AG04450 (cell line): ENCODE results near the gene COQ3. TPM values are rescaled to one million over a fixed set of nuclear protein-coding genes. Genes with fewer than 3 reads are reported as not detected.

ENCODE experiments used
- CTCF ChIA-PET: fragments of 300-600, 350-600 bp; formaldehyde crosslinking; extraction: SDS; loops from one replicate; lab custom pipeline; 2022; ENCODE audit warnings: antibody characterized with exemption, inconsistent platforms; lab: Charles Lee
- POLR2A ChIA-PET: fragments of 350-600 bp; formaldehyde crosslinking; extraction: SDS; loops from one replicate; lab custom pipeline; 2021; ENCODE audit warnings: antibody characterized with exemption, inconsistent platforms; lab: Yijun Ruan, JAX
- DNase-seq: peaks from one replicate; pipeline ENCODE4 v3.0.0-alpha.2; 2011; ENCODE audit warnings: low read depth, low spot score
- H3K27ac ChIP-seq: one replicate; pipeline ENCODE4 v1.5.1; 2012; ENCODE audit warnings: low read depth, low read length, control low read depth
- H3K27me3 ChIP-seq: one replicate; pipeline ENCODE4 v1.6.0; 2012; ENCODE audit warnings: low read length; ENCODE audit not compliant: control insufficient read depth, insufficient read depth
- H3K4me3 ChIP-seq: 2 replicates; pipeline ENCODE4 v1.5.1; 2011; ENCODE audit warnings: mild to moderate bottlenecking, low read depth, low read length, control low read depth
- H3K9me3 ChIP-seq: 2 replicates; pipeline ENCODE4 v1.5.1; 2012; ENCODE audit warnings: low read length; ENCODE audit not compliant: control insufficient read depth, insufficient read depth
- polyA plus RNA-seq: library from polyadenylated mRNA; depleted of rRNA; stranded (reverse); fragments of >200 nt; gene quantifications from 2 replicates; pipeline ENCODE4 v1.2.3, GENCODE V29; 2011
- TF ChIP-seq, protein P1 (sequence below): IDR thresholded peaks from 2 replicates; pipeline ENCODE4 v1.5.1; 2011; ENCODE audit warnings: low read depth, low read length, control low read depth, inconsistent platforms

Gene COQ3
- polyA plus RNA-seq, 1 experiment: 11.0 TPM

DNA sequence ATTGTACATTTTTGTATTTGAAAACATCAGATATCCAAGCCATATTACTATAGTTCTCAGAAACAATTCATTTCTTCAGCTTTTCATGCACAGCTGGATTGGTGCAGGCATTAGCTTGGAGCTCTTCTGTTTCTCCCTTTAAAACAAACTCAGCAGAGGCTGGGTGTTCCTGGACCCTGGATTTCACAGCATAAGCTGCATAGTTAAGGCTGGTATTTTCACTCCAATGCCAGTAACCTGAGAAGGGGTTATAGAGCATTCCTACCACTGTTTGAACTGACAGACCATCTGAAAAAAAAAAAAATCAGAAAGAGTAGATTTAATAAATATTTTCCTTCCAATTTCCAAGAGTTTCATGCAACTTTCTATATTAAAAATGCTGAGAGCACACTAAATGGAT is 24.5 kb downstream of the COQ3 start:
- Histone ChIP-seq H3K4me3 (no peak overlapping the region), H3K27me3 (no peaks in the 10 kb centered on the region), H3K27ac (no peak overlapping the region), H3K9me3 (no peaks in the 10 kb centered on the region)
- CTCF ChIA-PET: interaction anchor here (0.7 to 1.7 kb wide), 4 partner anchors 14 to 98 kb away, joined by 3 to 9 read pairs (median 4); no protein-coding TSS in a partner anchor
- POLR2A ChIA-PET: no interaction called here
- TF ChIP-seq, protein P1, sequence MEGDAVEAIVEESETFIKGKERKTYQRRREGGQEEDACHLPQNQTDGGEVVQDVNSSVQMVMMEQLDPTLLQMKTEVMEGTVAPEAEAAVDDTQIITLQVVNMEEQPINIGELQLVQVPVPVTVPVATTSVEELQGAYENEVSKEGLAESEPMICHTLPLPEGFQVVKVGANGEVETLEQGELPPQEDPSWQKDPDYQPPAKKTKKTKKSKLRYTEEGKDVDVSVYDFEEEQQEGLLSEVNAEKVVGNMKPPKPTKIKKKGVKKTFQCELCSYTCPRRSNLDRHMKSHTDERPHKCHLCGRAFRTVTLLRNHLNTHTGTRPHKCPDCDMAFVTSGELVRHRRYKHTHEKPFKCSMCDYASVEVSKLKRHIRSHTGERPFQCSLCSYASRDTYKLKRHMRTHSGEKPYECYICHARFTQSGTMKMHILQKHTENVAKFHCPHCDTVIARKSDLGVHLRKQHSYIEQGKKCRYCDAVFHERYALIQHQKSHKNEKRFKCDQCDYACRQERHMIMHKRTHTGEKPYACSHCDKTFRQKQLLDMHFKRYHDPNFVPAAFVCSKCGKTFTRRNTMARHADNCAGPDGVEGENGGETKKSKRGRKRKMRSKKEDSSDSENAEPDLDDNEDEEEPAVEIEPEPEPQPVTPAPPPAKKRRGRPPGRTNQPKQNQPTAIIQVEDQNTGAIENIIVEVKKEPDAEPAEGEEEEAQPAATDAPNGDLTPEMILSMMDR: no peak
- DNase-seq: no peak

DNA sequence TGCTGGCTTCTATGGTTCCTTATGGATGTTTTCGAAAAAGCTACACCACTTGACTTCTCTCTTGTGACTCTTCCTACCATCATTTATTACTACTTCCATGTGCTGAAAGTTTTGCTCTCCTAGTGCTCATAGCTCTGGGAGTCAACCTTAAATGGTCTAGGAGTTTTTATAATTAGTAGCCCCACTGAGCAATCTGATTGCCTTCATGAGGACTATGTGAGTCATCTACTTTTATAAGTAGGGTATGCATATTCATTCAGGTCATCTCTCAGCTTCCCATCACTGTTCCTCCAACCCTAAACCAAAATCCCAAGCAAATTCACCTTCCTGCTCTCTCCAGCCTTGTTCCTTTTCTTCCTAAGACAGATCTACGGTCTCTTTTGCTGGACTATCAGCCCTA is 27.1 kb downstream of the COQ3 start:
- TF ChIP-seq, protein P1: no peak
- Histone ChIP-seq H3K27ac (no peak overlapping the region), H3K4me3 (no peak overlapping the region), H3K9me3 (no peaks in the 10 kb centered on the region), H3K27me3 (no peaks in the 10 kb centered on the region)
- CTCF ChIA-PET: interaction anchor here (3.4 kb wide), 1 partner anchor 36 kb away, joined by 13 read pairs; no protein-coding TSS in a partner anchor
- POLR2A ChIA-PET: no interaction called here
- no peak for DNase-seq

DNA sequence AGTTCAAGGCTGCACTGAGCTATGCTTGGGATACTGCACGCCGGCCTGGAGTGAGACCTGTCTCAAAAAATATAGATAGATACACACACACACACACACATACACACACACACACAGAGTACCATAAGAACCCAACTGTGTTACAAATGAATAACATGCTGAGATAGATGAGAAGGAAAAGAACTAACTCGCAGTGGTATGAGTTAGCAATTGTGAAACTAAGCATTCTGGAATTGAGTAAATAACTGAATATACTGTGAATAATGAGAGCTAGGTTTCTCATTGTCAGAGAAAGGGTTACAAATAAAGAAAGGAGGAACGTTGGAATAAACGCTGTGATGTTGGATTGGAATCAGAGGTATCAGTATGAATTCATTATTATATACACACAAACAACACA is 30.0 kb downstream of the COQ3 start:
- TF ChIP-seq, protein P1: no peak
- H3K27me3 ChIP-seq: peaks cover 2% of the 10 kb centered on the region
- POLR2A ChIA-PET: no interaction called here
- no peak overlapping the region for H3K4me3 ChIP-seq
- no peaks in the 10 kb centered on the region for H3K9me3 ChIP-seq
- DNase-seq: no peak
- H3K27ac ChIP-seq: no peak overlapping the region
- CTCF ChIA-PET: interaction anchor here (3.4 kb wide), 1 partner anchor 33 kb away, joined by 13 read pairs; no protein-coding TSS in a partner anchor

DNA sequence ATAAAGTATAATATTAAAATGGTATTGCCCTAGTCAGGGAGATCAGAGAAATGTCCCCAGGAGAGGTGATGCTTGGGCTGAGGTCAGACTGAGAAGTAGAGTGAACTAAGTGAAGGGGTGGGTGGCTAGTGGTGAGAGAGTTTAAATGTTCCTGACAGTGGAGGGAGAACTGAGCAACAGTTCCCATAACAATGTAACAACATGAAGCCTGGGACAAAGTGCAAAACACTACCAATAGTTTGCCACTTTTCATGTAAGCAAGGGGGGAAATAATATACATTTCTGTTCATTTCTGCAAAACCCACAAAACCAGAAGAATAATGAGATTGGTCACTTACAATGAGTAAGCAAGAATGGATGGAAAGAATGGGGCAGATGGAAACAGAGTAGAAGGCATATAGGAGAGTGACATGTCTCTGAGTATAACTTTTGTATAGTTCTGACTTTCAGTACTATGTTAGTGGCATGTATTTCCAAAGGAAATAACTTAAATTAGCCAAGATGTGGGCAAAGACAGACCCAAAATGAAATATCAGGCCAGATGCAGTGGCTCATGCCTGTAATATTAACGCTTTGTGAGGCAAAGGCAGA is 31.2 kb downstream of the COQ3 start:
- Histone ChIP-seq H3K4me3 (no peak overlapping the region), H3K27me3 (peaks cover 2% of the 10 kb centered on the region), H3K9me3 (no peaks in the 10 kb centered on the region), H3K27ac (no peak overlapping the region)
- DNase-seq: no peak
- TF ChIP-seq, protein P1: no peak
- ChIA-PET CTCF (no interaction called here), POLR2A (no interaction called here)

DNA sequence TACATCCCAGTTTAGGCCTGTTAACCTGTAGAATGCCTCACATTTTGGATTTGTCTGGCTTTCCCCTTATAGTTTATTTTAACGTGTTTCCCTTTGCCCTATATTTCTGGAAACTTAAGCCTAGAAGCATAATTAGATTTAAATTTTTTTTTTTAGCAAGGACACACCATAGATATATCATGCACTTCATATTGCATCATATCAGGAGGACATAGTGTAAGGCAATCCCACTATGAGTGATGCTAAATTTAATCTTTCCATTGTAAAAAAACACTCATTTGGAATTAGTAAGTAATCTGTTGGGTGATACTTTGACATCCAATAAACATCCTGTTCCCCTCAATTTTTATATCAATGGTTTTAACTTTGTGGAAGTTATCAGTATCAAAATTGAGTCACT is 34.2 kb downstream of the COQ3 start:
- POLR2A ChIA-PET: no interaction called here
- H3K27me3 ChIP-seq: peaks cover 8% of the 10 kb centered on the region
- H3K27ac ChIP-seq: no peak overlapping the region
- CTCF ChIA-PET: no interaction called here
- TF ChIP-seq, protein P1: no peak
- H3K4me3 ChIP-seq: no peak overlapping the region
- no peak for DNase-seq
- H3K9me3 ChIP-seq: no peaks in the 10 kb centered on the region
